NB4 (cell line): ENCODE data around the gene CDH11.
A peak's percentile ranks its signal among the peaks of the same experiment; 100 is the strongest.

Experiments
- DNase-seq: peaks from one replicate; pipeline ENCODE4 v3.0.0; 2010; ENCODE audit warnings: low read depth
- H3K4me3 ChIP-seq: one replicate; pipeline ENCODE4 v1.5.1; 2011; ENCODE audit warnings: mild to moderate bottlenecking, low read depth, low read length, moderate library complexity
- MAX ChIP-seq: IDR thresholded peaks from 2 replicates; pipeline ENCODE4 v1.6.1; 2011; ENCODE audit warnings: low read depth, low read length
- MYC ChIP-seq: IDR thresholded peaks from 2 replicates; pipeline ENCODE4 v1.6.1; 2011; ENCODE audit warnings: low read depth, low read length
- POLR2A ChIP-seq: IDR thresholded peaks from 2 replicates; pipeline ENCODE4 v1.6.1; 2011; ENCODE audit warnings: mild to moderate bottlenecking; ENCODE audit not compliant: insufficient read length; ENCODE audit errors: extremely low read depth
- TF ChIP-seq, protein P1 (sequence below): IDR thresholded peaks from one replicate; pipeline ENCODE4 v1.5.1; 2012; ENCODE audit warnings: low read depth, low read length

Gene CDH11

GRCh38 chr16:65071433-65072311 lies 50.2 kb downstream of the CDH11 start:
- no peak overlapping the region for H3K4me3 ChIP-seq
- no peak for TF ChIP-seq POLR2A
- TF ChIP-seq MAX, result no peak
- no peak for TF ChIP-seq MYC
- TF ChIP-seq, protein P1, sequence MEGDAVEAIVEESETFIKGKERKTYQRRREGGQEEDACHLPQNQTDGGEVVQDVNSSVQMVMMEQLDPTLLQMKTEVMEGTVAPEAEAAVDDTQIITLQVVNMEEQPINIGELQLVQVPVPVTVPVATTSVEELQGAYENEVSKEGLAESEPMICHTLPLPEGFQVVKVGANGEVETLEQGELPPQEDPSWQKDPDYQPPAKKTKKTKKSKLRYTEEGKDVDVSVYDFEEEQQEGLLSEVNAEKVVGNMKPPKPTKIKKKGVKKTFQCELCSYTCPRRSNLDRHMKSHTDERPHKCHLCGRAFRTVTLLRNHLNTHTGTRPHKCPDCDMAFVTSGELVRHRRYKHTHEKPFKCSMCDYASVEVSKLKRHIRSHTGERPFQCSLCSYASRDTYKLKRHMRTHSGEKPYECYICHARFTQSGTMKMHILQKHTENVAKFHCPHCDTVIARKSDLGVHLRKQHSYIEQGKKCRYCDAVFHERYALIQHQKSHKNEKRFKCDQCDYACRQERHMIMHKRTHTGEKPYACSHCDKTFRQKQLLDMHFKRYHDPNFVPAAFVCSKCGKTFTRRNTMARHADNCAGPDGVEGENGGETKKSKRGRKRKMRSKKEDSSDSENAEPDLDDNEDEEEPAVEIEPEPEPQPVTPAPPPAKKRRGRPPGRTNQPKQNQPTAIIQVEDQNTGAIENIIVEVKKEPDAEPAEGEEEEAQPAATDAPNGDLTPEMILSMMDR, result no peak
- no peak for DNase-seq

GRCh38 chr16:65070831-65071432 lies 50.9 kb downstream of the CDH11 start:
- TF ChIP-seq MYC, result no peak
- TF ChIP-seq POLR2A, result no peak
- TF ChIP-seq MAX, result no peak
- TF ChIP-seq, protein P1, result no peak
- H3K4me3 ChIP-seq, result no peak overlapping the region
- peak; percentile 27 for DNase-seq

DNA sequence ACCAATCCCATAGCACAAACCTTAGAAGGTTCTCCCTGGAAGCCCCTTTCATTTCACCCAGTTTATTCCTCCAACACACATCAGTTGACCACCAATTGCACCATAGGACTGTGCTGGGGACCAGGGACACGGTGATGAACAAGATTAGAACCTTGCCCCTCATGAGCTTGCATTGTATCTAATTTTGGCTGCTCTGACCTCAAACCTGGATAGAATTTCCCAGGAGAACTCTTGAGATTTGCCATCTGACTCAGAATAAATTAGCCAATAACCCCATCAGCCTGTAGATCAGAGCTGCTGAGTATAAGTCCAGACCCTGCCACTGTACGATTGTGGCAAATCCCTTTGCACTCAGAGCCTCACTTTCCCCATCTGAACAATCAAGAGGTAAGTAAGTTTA lies 52.1 kb downstream of the CDH11 start:
- no peak for DNase-seq
- no peak overlapping the region for H3K4me3 ChIP-seq
- TF ChIP-seq, protein P1, result no peak
- TF ChIP-seq MAX (no peak), POLR2A (no peak), MYC (no peak)

DNA sequence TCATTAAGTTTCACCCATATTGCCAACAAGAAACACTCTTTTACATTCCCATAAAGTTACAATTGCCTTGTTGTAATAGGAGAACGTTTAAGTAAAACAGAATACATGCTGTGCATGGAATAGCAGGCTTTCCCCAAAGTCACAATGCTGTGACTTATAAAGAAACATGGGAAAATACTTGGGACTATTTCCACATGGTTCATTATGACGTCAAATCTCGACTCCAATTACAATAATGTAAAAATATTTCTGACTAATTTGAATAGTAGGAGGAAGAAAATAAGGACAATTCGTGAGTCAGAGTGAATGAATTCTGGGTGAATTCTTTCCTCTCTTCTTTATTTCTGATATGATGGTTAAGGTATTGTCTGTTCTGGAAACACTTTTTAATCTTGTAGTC lies 52.8 kb downstream of the CDH11 start:
- TF ChIP-seq POLR2A (no peak), MAX (no peak), MYC (no peak)
- TF ChIP-seq, protein P1, result no peak
- DNase-seq, result no peak
- no peak overlapping the region for H3K4me3 ChIP-seq

DNA sequence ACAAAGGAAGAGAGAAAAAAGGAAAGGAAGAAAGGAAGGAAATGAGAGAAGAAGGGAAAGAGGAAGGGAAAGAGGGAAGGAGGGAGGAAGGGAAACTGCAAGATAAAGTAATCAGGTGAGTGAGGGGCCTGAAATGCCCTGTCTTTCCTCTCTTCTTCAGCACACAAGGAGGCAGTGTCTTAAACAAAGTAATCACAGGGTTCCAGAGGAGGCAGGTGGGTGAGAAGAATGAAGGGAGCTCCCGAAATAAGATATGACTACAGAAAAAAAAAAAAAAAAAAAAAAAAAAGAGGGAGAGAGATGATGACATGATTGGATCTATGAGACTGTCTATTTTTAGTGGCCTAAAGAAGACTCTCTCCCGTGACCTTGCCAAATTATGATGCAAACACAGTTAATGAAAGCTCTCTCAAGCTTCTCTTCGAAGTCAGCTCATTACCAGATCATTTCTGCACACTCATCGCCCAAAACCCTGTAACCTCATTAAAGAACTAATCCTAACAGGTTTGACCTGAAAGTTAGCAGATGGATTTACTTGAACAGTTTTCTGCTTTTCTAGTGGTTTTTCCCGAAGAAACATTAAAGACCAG lies 53.6 kb downstream of the CDH11 start:
- DNase-seq, result no peak
- H3K4me3 ChIP-seq, result no peak overlapping the region
- TF ChIP-seq MAX, result no peak
- TF ChIP-seq POLR2A, result no peak
- TF ChIP-seq MYC, result no peak
- TF ChIP-seq, protein P1, result no peak
